NK-92 treated with Interleukin-12 subunit alpha and Interleukin-12 subunit beta, amount 100 ng/mL, for 24 hours (cell line): ENCODE data around the gene PRXL2B.
"Not testable (repeated sequence)": the region's sequence is repeated elsewhere in the genome, so short reads cannot be mapped to it uniquely, and the experiment has no call there.

Experiments used
- DNase-seq: peaks from one replicate; lab custom pipeline; 2025; lab: John Stamatoyannopoulos, UW

Gene PRXL2B

GRCh38 chr1:2612591-2613365, 26.2 kb downstream of the PRXL2B start:
- no peak for DNase-seq

- DNase-seq: no peak
These were observed 27.6 kb downstream of the PRXL2B start for GRCh38 chr1:2614145-2614544.

- no peak for DNase-seq
These were observed 31.4 kb downstream of the PRXL2B start for GRCh38 chr1:2617971-2618470.

- DNase-seq: no peak
These were observed 37.2 kb downstream of the PRXL2B start for GRCh38 chr1:2623571-2624337.

GRCh38 chr1:2624735-2625300, 38.2 kb downstream of the PRXL2B start:
- DNase-seq: no peak

- no peak for DNase-seq
These were observed 38.7 kb downstream of the PRXL2B start for GRCh38 chr1:2625311-2625710.

GRCh38 chr1:2625748-2626147, 39.2 kb downstream of the PRXL2B start:
- not testable (repeated sequence) for DNase-seq

GRCh38 chr1:2627746-2628145, 41.2 kb downstream of the PRXL2B start:
- no peak for DNase-seq

GRCh38 chr1:2628191-2628932, 41.8 kb downstream of the PRXL2B start:
- DNase-seq: no peak

GRCh38 chr1:2628933-2629626, 42.5 kb downstream of the PRXL2B start:
- DNase-seq: no peak

GRCh38 chr1:2629627-2630497, 43.3 kb downstream of the PRXL2B start:
- no peak for DNase-seq

GRCh38 chr1:2630498-2631135, 44.0 kb downstream of the PRXL2B start:
- no peak for DNase-seq

- no peak for DNase-seq
These were observed 44.8 kb downstream of the PRXL2B start for GRCh38 chr1:2631136-2632050.

GRCh38 chr1:2632051-2632430, 45.5 kb downstream of the PRXL2B start:
- DNase-seq: no peak

- no peak for DNase-seq
These were observed 46.2 kb downstream of the PRXL2B start, which contains the start of gene MMEL1 for GRCh38 chr1:2632561-2633361. TSS of gene MMEL1 (minus strand) at chr1:2633016. CDS start at chr1:2629484, 3,532 bp downstream.

- no peak for DNase-seq
These were observed 46.9 kb downstream of the PRXL2B start for GRCh38 chr1:2633366-2633935.

- no peak for DNase-seq
These were observed 47.4 kb downstream of the PRXL2B start for GRCh38 chr1:2633936-2634491.
